ENCODE measurements around the gene SLC7A11.
"Not testable (repeated sequence)": the region's sequence is repeated elsewhere in the genome, so short reads cannot be mapped to it uniquely, and the experiment has no call there.

SLC7A11 gene

DNA sequence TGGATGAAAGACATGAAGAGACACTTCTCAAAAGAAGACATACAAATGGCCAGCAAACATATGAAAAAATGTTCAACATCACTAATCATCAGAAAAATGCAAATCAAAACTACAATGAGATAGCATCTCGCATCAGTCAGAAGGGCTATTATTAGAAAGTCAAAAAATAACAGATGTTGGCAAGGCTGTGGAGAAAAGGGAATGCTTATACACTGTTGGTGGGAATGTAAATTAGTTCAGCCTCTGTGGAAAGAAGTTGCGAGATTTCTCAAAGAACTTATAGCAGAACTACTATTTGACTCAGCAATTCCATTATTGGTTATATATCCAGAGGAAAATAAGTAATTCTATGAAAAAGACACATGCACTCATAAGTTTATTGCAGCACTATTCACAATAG is 31.6 kb downstream of the SLC7A11 start:
- DNase-seq: not testable (repeated sequence)

DNA sequence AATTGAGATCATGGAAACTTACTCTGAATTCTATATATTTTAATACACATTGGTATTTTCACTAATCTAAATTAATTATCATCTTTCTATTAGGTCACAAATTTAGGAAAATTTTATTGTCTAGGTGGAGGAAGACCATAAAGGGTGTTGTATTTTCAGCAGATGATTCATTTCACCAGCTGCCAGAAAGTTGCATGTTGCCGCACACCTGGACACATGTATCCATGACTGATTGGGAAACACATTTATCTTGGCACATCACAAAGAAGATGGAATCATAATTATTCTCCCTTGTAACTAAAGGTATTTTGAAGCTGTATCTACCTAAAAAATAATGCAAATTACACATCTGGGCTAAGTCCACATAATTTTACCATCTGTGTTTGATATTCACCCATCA is 33.1 kb downstream of the SLC7A11 start:
- no peak for DNase-seq

DNA sequence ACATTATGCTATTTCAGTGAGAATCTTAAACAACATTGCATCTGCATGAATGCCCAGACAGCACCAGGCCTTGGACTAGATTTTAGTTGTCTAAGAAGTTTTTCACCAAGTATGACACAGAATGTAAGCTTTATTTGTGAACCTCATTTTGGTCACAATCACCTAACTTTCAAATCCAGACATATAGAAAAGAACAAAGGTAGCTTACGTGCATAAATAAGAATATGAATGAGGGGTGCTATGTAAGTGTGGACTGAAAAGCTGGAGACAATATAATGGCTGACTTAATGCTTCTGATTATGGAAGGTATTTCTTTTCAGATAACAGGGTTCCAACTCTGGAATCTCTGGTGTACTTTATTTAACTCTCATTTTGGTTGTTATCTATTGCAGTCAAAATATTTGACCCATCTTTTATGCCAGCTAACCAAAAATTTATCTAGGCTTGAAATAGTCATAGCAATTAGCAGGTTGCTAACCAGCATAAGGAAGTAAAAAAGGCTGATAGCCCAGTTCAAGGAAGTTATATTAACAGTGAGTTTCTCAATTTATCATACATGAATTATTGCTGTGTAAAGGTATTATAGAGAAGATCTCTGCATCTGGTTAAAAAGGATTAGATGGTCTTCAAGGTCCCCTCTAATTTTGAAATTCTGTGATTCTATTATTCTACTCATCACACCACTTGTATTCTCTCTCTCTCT is 36.5 kb downstream of the SLC7A11 start:
- DNase-seq: no peak

DNA sequence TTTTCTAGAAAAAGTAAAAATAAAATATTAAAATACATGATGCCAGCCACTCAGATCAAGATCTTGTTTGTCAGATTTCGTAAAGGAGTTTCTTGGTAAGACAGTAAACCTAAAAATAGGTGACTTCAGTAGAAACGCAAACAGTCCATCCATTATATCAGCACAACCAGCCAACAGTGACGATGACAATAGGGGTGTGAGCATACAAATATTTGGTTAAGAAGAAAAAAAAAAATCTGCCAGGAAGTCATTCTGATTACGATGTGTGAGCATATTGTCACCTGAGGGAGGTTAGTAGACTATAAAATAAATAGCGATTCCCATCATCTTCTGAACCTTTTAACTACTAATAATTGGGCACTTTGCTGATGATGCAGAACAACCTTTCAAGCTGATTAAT is 37.6 kb downstream of the SLC7A11 start:
- no peak for DNase-seq

DNA sequence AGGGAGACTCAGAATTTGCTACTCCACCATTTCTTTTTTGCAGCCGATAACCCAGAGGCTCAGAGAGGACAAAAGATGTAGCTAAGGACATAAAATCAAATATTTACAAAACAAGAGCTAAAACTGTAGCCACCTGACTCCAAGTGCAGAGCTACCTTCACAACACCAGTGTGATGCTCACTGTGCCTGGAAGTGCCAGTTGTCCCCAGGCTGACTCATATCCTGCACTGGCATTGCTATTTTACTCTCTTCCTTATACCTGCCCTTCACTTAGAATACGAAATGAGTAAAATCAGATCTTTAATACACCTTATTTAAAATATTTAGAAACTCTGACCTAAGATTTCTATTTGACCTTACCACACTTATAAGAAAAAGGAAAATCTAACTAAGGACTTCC is 39.5 kb downstream of the SLC7A11 start:
- DNase-seq: no peak

DNA sequence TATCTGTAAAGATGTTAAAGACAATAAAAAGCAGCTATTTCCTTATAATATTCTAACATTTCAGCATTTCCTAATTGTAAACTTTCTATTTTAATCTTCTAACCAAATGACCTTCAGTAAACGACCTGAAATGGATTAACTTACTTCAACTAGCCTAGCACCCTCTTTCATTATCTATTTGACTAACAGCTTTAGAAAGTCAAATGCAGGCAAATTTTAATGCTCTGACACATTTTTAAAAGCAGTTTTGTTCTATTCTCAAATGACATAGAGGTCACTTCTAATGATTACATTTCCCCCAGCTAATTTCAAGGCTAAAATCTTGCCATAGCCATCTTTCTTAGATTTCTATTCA is 41.9 kb downstream of the SLC7A11 start:
- DNase-seq: no peak

DNA sequence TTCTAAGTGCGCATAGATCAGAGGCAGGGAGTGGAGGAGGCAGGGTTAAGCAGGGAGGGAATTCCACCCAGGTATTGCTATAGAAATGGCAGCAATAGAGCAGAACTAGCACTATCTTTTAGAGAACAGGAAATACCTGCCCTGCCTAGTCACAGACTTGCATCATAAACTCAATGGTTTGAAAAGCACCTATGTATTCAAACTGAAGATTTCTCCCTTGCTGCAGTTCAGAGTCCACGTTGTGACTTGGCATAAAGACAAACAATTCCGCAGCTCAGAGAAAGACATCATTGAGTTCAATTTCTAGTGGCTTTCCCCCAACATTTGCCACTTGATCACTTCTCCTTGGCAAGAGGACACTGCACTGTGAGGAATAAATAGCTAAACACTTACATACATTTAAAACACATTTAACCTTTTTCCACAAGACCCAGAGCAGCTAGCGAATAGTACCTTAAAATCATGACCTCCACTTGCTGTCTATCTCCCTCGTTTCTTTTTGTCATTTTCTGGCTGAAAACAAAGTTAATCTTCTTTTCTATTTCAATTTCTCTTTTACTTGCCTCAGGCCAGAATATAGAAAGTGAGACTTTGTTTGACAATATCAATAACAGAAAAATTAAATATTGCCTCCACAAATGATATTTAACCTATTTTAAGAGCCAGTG is 42.4 kb downstream of the SLC7A11 start:
- peak in 8 of 56 donors; percentile 1 to 29 (median 7) for DNase-seq

DNA sequence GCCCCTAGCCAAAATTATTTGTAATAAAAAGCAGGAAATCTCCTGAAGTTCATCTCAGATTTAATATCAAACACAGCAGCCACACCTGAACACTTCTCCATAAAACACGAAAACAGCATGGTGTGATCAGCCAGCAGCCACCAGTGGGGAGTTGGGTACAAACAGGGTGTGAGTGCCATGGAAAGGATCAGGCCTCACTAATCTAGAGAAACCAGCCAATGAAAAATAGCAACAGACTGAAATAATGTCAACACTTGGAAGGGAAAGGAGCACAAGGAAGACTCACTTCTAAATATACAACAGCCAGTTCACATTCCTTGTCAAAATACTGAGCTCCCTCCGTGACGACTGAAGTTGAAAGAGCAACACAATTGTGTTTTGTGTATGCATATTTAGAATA is 46.0 kb downstream of the SLC7A11 start:
- no peak for DNase-seq

DNA sequence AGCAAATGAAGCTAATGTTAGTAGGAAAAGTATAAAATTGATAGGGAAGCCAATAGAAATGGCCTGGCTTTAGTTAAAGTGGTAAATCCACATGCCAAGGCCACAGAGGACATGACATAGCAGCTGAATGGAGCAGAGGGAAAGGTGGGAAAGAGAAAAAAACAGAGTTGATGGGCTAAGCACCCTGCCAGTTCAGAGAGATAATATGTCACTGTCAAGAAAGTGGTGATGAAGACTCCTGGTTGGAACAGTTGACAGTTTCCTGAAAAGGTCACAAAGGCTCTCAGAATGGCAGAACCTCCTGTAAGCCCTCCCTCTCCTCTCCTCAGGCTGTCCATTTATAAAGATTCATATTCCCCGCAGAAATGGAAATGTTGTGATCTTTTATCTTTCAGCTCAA is 48.2 kb downstream of the SLC7A11 start:
- no peak for DNase-seq

DNA sequence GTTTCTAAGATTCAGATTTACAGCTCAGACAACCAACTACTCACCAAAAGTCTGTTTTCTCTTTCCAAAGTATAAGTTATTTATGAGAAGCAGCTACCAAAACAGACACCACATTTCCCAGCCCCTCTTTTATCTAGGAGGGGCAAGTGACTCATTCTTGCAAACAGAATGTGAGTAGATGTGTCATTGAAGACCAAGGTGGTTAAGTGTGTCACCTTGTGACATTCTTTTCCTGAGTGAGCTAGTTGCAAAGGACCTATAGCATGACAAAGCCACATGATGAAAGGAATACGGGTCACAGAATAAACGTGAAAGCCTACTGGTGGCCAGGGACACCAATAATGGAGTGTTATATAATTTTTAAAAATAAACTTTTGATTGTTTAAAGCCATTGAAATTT is 50.0 kb downstream of the SLC7A11 start:
- DNase-seq: no peak

DNA sequence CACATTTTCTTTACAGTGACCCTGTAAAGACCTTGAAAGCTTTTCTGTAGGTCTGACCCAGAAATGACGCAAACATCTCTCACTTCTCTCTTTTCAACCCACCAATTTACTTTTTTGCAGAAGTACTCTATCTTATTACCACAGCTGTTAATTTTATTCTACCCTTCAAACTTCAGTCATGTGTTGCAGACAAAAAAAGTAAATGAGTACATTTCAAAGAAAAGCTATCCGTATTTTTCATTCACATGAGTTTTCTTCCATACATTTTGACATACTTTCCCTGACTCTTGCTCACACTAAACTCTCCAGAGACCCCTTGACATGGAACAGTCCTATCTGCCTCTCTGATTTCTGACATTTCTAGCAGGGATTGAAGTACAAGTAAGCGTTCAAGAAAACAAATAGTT is 51.7 kb downstream of the SLC7A11 start:
- DNase-seq: no peak

DNA sequence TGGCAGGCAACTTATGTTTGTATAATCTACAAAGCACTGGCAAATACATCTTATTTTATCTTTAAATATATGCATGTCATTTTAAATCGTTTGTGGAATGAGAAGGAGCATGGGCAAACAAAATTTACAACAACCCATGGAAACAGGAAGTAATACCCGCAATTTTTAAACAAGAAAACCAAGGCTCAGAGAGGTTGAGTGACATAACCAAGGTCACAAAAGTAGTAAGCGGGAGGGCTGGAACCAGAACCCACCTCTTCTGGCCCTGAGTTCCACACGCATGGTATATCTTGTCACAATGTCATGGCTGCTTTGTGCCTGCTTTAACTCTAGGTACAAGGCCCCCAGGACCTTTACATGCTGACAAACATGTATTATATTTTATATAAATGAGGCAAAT is 52.9 kb downstream of the SLC7A11 start:
- no peak for DNase-seq

DNA sequence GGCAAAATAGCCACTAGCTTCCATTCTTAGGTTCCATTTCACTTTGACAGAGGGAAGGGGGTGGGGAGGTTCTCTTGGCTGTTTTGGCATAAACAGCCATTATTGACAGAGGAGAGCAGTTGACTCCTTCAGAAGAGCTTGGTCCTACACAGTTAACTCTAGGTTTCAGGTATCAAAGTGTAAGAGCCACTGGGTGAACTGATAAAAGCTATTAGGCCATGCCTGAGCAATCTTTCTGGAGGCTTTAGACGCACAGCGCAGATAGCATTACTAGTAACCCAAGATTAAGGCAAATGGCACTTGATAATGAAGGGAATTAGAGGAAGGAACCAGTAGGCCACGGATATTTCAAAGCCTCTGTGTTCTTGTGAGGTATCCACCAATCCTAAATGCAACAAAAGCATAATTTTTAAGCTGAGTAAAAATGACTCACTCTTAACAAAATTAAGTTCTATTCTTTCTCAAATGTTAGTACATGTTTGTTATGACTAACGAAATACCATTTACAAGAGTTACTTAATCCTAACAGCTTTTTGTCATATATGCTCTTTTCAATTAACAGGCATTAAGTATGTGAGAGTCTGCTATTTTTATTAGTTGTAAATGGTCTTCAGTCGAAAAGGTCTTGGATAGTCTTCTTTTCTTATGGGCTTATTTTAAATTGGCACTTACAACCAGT is 53.6 kb downstream of the SLC7A11 start:
- DNase-seq: no peak

DNA sequence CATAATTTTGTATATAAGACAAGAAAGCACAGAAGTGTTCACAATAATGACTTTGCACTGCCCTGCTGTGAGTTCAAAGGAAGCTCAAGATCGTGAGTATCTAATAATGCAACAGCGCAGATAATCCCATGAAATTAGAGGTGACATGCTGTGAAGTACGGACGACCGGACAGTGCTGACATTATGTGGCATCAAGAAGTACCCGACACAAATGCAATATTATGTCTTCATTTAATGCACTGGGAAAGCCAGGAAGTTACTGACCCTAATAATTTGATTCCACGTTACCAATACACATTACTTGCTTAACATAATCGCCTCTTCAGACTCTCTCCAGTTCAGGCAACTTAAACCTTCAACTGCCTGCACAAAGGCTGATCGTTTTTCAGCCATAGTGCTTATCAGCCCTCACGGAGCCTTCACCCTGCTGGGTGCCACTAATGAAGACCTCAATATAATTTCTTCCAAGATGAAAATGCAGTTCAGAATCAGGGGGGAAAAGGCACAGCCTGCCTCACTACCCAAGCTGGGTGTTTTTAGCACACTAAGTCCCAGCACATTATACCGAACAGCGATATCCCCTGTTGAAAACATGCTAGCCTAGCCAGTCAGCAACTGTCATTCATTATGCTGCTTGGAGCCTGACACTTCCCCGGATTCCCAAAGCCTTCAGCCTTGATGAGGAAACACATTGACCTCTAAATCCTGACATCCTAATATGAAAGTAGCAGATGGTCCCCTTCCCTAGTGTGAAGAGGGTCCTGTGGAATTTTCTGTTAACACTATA is 56.1 kb downstream of the SLC7A11 start:
- DNase-seq: no peak

DNA sequence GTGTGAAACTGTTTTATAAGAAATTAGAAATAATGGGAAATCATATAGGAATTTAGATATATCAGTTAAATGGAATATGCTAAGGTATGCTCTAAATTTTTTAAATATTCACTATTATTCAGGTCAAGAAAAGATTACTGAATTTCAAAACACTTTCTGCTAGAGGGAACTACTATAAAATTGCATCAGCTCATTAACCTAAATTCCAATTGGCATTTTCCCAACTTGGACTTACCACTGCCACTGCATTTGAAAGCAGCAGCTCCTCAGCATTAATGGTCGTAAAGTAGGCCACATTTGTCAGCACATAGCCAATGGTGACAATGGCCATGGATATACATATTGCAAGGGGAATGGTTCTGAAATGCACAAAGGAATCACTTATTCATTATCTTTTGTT is 57.3 kb downstream of the SLC7A11 start:
- DNase-seq: no peak

DNA sequence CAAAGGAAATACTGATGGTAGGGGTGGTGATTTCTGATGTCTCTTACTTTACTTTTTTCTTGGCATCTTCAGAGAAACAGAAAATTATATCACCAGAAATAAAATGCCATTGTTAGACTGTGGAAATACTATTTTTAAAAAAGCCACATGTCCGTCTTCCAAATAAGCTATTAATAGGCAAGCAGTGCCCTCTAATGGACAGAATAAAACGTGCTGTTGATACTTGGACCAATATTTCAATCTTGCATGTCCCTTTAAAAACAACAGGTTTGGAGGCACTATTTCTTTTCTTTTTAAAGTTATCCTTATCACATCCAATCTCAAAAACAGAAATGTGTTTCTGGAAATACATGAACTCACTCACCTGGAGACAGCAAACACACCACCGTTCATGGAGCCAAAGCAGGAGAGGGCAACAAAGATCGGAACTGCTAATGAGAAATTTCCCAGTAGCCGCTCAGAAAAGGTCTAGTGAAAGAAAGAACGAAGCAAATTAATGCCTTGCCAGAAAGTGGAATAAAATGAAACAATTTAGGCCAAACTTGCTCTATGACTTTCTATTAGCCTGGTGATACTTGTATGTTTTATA is 59.2 kb downstream of the SLC7A11 start:
- peak in 3 of 56 donors; percentile 5 to 62 (median 8) for DNase-seq

DNA sequence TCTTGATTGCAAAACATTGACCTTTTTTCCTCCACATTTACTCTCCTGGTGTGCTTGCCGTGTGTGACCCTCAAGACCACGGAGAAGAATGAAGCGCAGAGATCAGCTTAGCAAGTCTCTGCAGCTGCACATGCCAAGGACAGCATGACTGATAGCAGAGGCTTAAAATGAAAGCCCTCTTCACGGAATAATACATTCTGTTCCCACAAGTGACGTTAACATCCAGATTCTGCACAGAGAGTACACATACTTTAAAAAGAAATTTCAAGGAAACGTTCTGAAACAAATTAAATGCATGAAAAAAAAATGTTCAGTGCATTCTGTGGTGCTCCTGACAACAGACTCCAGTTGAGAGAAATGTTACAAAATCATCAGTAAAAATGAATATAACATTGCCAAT is 60.9 kb downstream of the SLC7A11 start:
- peak in 3 of 56 donors; percentile 1 to 12 (median 2) for DNase-seq

DNA sequence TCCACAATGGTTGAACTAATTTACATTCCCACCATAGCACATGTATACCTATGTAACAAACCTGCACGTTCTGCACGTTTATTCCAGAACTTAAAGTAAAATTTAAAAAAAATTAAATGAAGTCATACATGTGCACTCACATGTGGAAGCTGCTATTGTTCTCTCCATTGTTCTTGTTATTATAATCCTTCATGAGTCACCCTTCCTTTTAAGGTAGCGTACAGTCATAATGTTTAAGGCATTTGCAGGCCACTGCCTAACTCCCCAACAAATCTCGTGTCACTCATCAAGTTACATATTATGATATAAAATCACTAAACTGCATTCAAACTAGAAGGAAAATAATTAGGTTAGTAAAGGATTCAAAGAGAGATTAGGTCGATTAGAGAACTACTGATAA is 63.6 kb downstream of the SLC7A11 start:
- no peak for DNase-seq

DNA sequence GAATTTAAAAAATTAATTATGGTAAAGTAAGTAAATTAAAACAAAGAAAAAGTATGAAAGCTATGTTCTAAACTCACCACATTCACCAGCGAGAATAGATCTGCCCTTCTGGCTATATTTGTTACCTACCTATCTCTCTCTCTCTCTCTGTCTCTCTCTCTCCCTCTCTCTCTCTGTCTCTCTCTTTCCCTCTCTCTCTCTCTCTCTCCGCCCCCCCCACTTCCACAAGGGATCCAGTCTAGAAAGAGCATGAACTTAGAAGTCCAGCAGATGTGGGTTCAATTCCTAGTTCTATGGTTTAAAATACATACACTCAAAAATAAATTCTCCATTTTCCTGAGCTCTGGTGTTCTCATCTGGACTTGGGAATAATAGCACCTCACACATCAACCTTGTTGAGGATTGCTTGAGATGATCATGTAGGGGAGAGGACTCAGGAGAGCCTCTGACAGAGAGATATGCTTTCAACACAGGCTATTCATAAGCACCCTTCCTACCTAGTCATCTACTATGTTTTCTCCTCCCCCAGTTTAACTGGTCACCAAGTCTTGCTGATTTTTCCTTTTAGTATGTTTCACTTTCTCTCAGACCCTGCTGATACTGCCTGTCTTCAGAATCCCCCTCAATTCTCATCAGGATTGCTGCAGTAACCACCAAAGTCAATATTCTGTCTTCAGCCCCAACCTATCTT is 64.7 kb downstream of the SLC7A11 start:
- no peak for DNase-seq

DNA sequence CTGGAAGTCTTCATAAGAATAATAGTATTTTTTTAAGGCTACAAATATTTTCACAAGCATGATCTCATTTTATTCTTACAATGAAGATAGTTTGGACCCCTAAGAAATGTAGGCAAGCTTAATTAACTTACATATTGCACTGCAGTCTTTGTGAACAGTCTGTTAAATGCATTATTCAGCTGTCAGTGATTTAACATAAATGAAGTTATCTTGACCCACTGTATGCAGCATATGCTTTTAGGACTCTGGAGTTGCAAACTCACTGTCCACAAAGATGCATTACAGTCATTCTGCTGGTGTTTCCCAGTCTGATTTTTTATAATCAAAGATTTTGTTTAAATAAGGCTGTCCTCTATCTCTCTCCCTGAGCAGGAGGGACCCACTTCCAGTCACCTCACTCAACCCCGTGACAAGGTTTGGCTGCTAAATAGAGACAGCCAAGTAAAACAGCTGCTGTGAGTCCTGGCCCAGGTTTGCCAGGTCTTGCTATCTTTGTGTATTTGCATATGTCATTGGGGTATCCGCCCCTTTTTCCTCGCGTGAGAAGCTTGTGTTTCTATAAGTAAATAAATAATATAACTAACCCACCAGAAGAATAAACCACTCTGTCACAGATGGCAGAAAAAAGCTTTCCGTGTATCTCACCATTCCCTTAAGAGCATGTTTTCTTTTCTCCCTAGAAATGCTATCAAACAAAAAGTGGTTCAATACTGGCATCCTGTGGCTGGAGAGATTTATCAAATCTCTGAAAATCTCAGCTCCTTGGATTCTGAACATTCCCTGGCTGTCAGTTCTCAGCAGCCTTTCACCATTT is 67.0 kb downstream of the SLC7A11 start:
- peak in 1 of 56 donors; percentile 5 for DNase-seq

All from amygdala (tissue), 56 donors.